GM19099 (cell line): Measurements from ENCODE around the gene GSX2.

ENCODE experiments used
- POLR2A ChIP-seq: IDR thresholded peaks from 3 replicates; pipeline ENCODE4 v1.6.1; 2011; ENCODE audit warnings: low read depth; ENCODE audit not compliant: insufficient read length; ENCODE audit errors: extremely low read depth

The GSX2 gene

GRCh38 chr4:54110019-54110416, 10.1 kb downstream of the GSX2 start:
- TF ChIP-seq POLR2A, result no peak

GRCh38 chr4:54118850-54119589, 19.1 kb downstream of the GSX2 start:
- TF ChIP-seq POLR2A, result no peak

DNA sequence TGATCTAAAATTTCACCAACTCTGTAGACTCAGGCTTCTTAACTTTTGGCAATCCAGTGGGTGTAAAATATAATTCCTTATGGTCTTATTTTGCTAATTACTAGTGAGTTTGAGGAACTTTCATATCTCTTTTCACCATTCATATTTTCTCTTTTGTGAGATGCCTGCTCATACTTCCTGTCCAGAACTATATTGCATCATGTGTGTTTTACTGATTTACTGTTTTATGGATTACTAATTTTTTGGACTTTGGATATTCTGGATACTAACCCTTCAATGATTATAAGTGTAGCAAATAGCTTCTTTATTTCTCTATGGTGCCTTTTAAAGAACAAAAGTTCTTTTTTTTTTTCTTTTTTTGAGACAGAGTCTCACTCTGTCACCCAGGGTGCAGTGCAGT, 20.6 kb downstream of the GSX2 start:
- no peak for TF ChIP-seq POLR2A

- TF ChIP-seq POLR2A, result no peak
Observed at GRCh38 chr4:54127660-54128059, 27.7 kb downstream of the GSX2 start.

- no peak for TF ChIP-seq POLR2A
Observed at GRCh38 chr4:54139332-54139731, 39.4 kb downstream of the GSX2 start.

- no peak for TF ChIP-seq POLR2A
Observed at GRCh38 chr4:54140287-54140686, 40.3 kb downstream of the GSX2 start.

DNA sequence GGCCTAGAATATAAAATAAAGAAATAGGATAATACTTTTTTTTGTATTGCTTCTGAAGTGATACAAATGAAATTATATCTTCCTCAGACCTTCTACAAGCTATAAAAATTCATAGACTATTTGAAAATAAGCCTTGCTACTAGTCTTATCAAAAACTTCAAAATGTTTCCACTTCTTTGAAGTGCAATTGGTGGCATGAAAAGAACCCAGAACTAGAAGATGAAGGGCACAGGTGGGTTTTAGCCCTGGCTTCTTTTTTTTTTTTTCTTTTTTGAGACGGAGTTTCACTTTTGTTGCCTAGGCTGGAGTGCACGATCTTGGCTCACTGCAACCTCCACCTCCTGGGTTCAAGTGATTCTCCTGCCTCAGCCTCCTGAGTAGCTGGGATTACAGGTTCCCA, 44.2 kb downstream of the GSX2 start:
- TF ChIP-seq POLR2A, result no peak

- TF ChIP-seq POLR2A, result no peak
Observed at GRCh38 chr4:54144661-54145171, 44.8 kb downstream of the GSX2 start.

GRCh38 chr4:54146139-54146538, 46.2 kb downstream of the GSX2 start:
- TF ChIP-seq POLR2A, result no peak

- TF ChIP-seq POLR2A, result no peak
Observed at GRCh38 chr4:54149323-54149722, 49.4 kb downstream of the GSX2 start.
